ENCODE measurements around the gene SDC3. TPM values are rescaled to one million over a fixed set of nuclear protein-coding genes. Genes with fewer than 3 reads are reported as not detected.

Gene SDC3
- total RNA-seq, 1 experiment from 2014 or later: 10.0 TPM

- Histone ChIP-seq H3K9me2 (replicated peaks; ENCODE audit: low read length) (no peaks in the 10 kb centered on the region), H3K27me3 (ENCODE audit: low read length) (peaks cover 39% of the 10 kb centered on the region; the same call in 1 of the 2 replicates), H4K20me1 (ENCODE audit: low read length) (no peaks in the 10 kb centered on the region), H3K4me3 (ENCODE audit: low read length) (no peak overlapping the region), H3K36me3 (ENCODE audit: low read depth, low read length) (no peaks in the 10 kb centered on the region), H3K9ac (ENCODE audit: low read length) (no peak overlapping the region), H3K79me2 (ENCODE audit: low read length) (no peaks in the 10 kb centered on the region), H3K4me2 (ENCODE audit: low read length) (no peak overlapping the region), H3K4me1 (ENCODE audit: insufficient read depth, low read length) (no peaks in the 10 kb centered on the region), H2AFZ (ENCODE audit: low read length) (no peak overlapping the region), H3K9me3 (ENCODE audit: low read length) (no peaks in the 10 kb centered on the region), H3F3A (ENCODE audit: low read length, unreplicated experiment) (no peaks in the 10 kb centered on the region), H3K27ac (ENCODE audit: low read length) (no peak overlapping the region)
- intact Hi-C loops (cut with micrococcal nuclease): no loop called here
- no TSS peak for BruUV-seq (replicated peaks)
- DNase-seq (no peak), ATAC-seq (no peak)
- TF ChIP-seq EZH2 (IDR thresholded peaks at IDR 0.05; ENCODE audit: low read length, unreplicated experiment): no peak
- CTCF ChIA-PET: no interaction called here
- POLR2A ChIA-PET (ENCODE audit: unreplicated experiment): no interaction called here
Measured at GRCh38 chr1:30838996-30839395, 69.6 kb downstream of the SDC3 start.

GRCh38 chr1:30837653-30838052 lies 70.9 kb downstream of the SDC3 start:
- H3K27ac ChIP-seq (ENCODE audit: low read length): no peak overlapping the region
- no peaks in the 10 kb centered on the region for H3F3A ChIP-seq (ENCODE audit: low read length, unreplicated experiment)
- no peaks in the 10 kb centered on the region for H4K20me1 ChIP-seq (ENCODE audit: low read length)
- H3K9ac ChIP-seq (ENCODE audit: low read length): no peak overlapping the region
- POLR2A ChIA-PET (ENCODE audit: unreplicated experiment): no interaction called here
- intact Hi-C loops (cut with micrococcal nuclease): no loop called here
- no peaks in the 10 kb centered on the region for H3K4me1 ChIP-seq (ENCODE audit: insufficient read depth, low read length)
- TF ChIP-seq EZH2 (IDR thresholded peaks at IDR 0.05; ENCODE audit: low read length, unreplicated experiment) (no peak), EZH2phosphoT487 (IDR thresholded peaks at IDR 0.05; ENCODE audit: borderline replicate concordance, low read length) (no peak), CTCF (conservative IDR thresholded peaks at IDR 0.05; ENCODE audit: low read depth, low read length) (no peak)
- no peak overlapping the region for H2AFZ ChIP-seq (ENCODE audit: low read length)
- peaks cover 39% of the 10 kb centered on the region for H3K27me3 ChIP-seq (ENCODE audit: low read length)
- no peaks in the 10 kb centered on the region for H3K9me3 ChIP-seq (ENCODE audit: low read length)
- no peak overlapping the region for H3K4me2 ChIP-seq (ENCODE audit: low read length)
- no TSS peak for BruUV-seq (replicated peaks)
- CTCF ChIA-PET: no interaction called here
- no peaks in the 10 kb centered on the region for H3K9me2 ChIP-seq (replicated peaks; ENCODE audit: low read length)
- H3K36me3 ChIP-seq (ENCODE audit: low read depth, low read length): no peaks in the 10 kb centered on the region
- ATAC-seq (no peak), DNase-seq (no peak)
- no peaks in the 10 kb centered on the region for H3K79me2 ChIP-seq (ENCODE audit: low read length)
- H3K4me3 ChIP-seq (ENCODE audit: low read length): no peak overlapping the region

- no peaks in the 10 kb centered on the region for H3K9me3 ChIP-seq (ENCODE audit: low read length)
- no peak overlapping the region for H3K4me2 ChIP-seq (ENCODE audit: low read length)
- no peak overlapping the region for H3K9ac ChIP-seq (ENCODE audit: low read length)
- no peaks in the 10 kb centered on the region for H3K36me3 ChIP-seq (ENCODE audit: low read depth, low read length)
- no peaks in the 10 kb centered on the region for H4K20me1 ChIP-seq (ENCODE audit: low read length)
- peaks cover 35% of the 10 kb centered on the region for H3K27me3 ChIP-seq (ENCODE audit: low read length)
- H2AFZ ChIP-seq (ENCODE audit: low read length): no peak overlapping the region
- no peaks in the 10 kb centered on the region for H3F3A ChIP-seq (ENCODE audit: low read length, unreplicated experiment)
- H3K9me2 ChIP-seq (replicated peaks; ENCODE audit: low read length): no peaks in the 10 kb centered on the region
- no peak overlapping the region for H3K27ac ChIP-seq (ENCODE audit: low read length)
- CTCF ChIA-PET: no interaction called here
- no peak for DNase-seq
- no peak for TF ChIP-seq EZH2phosphoT487 (IDR thresholded peaks at IDR 0.05; ENCODE audit: borderline replicate concordance, low read length)
- TF ChIP-seq EZH2 (IDR thresholded peaks at IDR 0.05; ENCODE audit: low read length, unreplicated experiment): no peak
- no peak for TF ChIP-seq CTCF (conservative IDR thresholded peaks at IDR 0.05; ENCODE audit: low read depth, low read length)
- no peaks in the 10 kb centered on the region for H3K79me2 ChIP-seq (ENCODE audit: low read length)
- intact Hi-C loops (cut with micrococcal nuclease): no loop called here
- H3K4me1 ChIP-seq (ENCODE audit: insufficient read depth, low read length): no peaks in the 10 kb centered on the region
- H3K4me3 ChIP-seq (ENCODE audit: low read length): no peak overlapping the region
- no TSS peak for BruUV-seq (replicated peaks)
- no peak for ATAC-seq
- POLR2A ChIA-PET (ENCODE audit: unreplicated experiment): no interaction called here
Measured at GRCh38 chr1:30834253-30834652, 74.3 kb downstream of the SDC3 start.
